IMR-90 (cell line): ENCODE data around the gene FRG2. TPM values are rescaled to one million over a fixed set of nuclear protein-coding genes. Genes with fewer than 3 reads are reported as not detected.

Experiments
- ATAC-seq: fragments of 200-7000 bp; cut with Tn5 transposase; 2 replicates; pipeline ENCODE4 v1.9.1; 2020; ENCODE audit warnings: low read depth, mild to moderate bottlenecking, moderate library complexity
- BruUV-seq: library from RNA; stranded (reverse); fragments of 400-500 nt; replicated peaks from 2 replicates; lab custom pipeline; 2021; lab: Mats Ljungman, UMichigan
- CTCF ChIA-PET: fragments of 300-600 bp; formaldehyde crosslinking; extraction: SDS; loops from one replicate; lab custom pipeline; 2021; ENCODE audit warnings: antibody characterized with exemption; lab: Yijun Ruan, JAX
- POLR2A ChIA-PET: fragments of 300-600 bp; sonication (Branson Sonifier 250); formaldehyde crosslinking; loops from one replicate; lab custom pipeline; 2022; ENCODE audit warnings: antibody characterized with exemption; ENCODE audit not compliant: unreplicated experiment; lab: Charles Lee
- DNase-seq: peaks from one replicate; pipeline ENCODE4 v3.0.0; 2013
- H2AFZ ChIP-seq: replicated peaks from 2 replicates; pipeline ENCODE3; 2013; ENCODE audit warnings: low read length, mild to moderate bottlenecking; ENCODE audit not compliant: poor library complexity
- H2AK5ac ChIP-seq: 2 replicates; pipeline ENCODE4 v1.6.1; 2013; ENCODE audit warnings: low read depth, low read length, inconsistent platforms
- H2AK9ac ChIP-seq: replicated peaks from 2 replicates; pipeline ENCODE3; 2013; ENCODE audit warnings: mild to moderate bottlenecking, low read depth, low read length, moderate library complexity; ENCODE audit not compliant: poor library complexity
- H2BK120ac ChIP-seq: 2 replicates; pipeline ENCODE4 v1.6.1; 2013; ENCODE audit warnings: low read depth, low read length, inconsistent platforms
- H2BK15ac ChIP-seq: 3 replicates; pipeline ENCODE4 v1.6.1; 2013; ENCODE audit warnings: low read depth, low read length, inconsistent platforms
- H2BK20ac ChIP-seq: 2 replicates; pipeline ENCODE4 v1.6.1; 2013; ENCODE audit warnings: low read depth, mild to moderate bottlenecking, inconsistent platforms, low read length, moderate library complexity
- H2BK5ac ChIP-seq: 2 replicates; pipeline ENCODE4 v1.6.1; 2013; ENCODE audit warnings: mild to moderate bottlenecking, low read depth, low read length, inconsistent platforms; ENCODE audit not compliant: poor library complexity, severe bottlenecking
- H3K14ac ChIP-seq: replicated peaks from 2 replicates; pipeline ENCODE4 v1.6.1; 2013; ENCODE audit warnings: low read depth, low read length, inconsistent platforms
- H3K18ac ChIP-seq: 2 replicates; pipeline ENCODE4 v1.6.1; 2013; ENCODE audit warnings: low read depth, low read length, control low read depth
- H3K23ac ChIP-seq: 2 replicates; pipeline ENCODE4 v1.6.1; 2013; ENCODE audit warnings: low read depth, low read length, inconsistent platforms
- H3K27ac ChIP-seq: 2 replicates; pipeline ENCODE4 v1.5.1; 2013; ENCODE audit warnings: mild to moderate bottlenecking, control low read depth, low read length; ENCODE audit not compliant: insufficient read depth
- H3K27me3 ChIP-seq: 2 replicates; pipeline ENCODE4 v1.6.1; 2013; ENCODE audit warnings: low read length; ENCODE audit not compliant: control insufficient read depth, insufficient read depth
- H3K36me3 ChIP-seq: 2 replicates; pipeline ENCODE4 v1.6.1; 2013; ENCODE audit warnings: low read length, mixed read lengths; ENCODE audit not compliant: control insufficient read depth, insufficient read depth
- H3K4ac ChIP-seq: 2 replicates; pipeline ENCODE4 v1.6.1; 2013; ENCODE audit warnings: low read depth, low read length, inconsistent platforms
- H3K4me1 ChIP-seq: 2 replicates; pipeline ENCODE4 v1.6.1; 2013; ENCODE audit warnings: low read length, mixed read lengths; ENCODE audit not compliant: control insufficient read depth, insufficient read depth
- H3K4me2 ChIP-seq: 2 replicates; pipeline ENCODE4 v1.6.1; 2013; ENCODE audit warnings: low read depth, mild to moderate bottlenecking, control low read depth, low read length, moderate library complexity
- H3K4me3 ChIP-seq: 2 replicates; pipeline ENCODE4 v1.5.1; 2013; ENCODE audit warnings: low read depth, mild to moderate bottlenecking, control low read depth, low read length, moderate library complexity; ENCODE audit not compliant: insufficient read depth
- H3K56ac ChIP-seq: 2 replicates; pipeline ENCODE4 v1.6.1; 2013; ENCODE audit warnings: low read length, inconsistent platforms; ENCODE audit not compliant: insufficient read depth; ENCODE audit errors: extremely low read depth
- H3K79me1 ChIP-seq, 2 experiments: 2 replicates each; pipeline ENCODE4 v1.6.1; 2013; ENCODE audit warnings: low read length in 2 of 2, inconsistent platforms in 1 of 2, low read depth in 1 of 2
- H3K9ac ChIP-seq: 2 replicates; pipeline ENCODE4 v1.6.1; 2013; ENCODE audit warnings: low read depth, low read length, control low read depth
- H3K9me1 ChIP-seq: 2 replicates; pipeline ENCODE4 v1.6.1; 2013; ENCODE audit warnings: low read length, inconsistent platforms; ENCODE audit not compliant: insufficient read depth
- H3K9me3 ChIP-seq: 2 replicates; pipeline ENCODE4 v1.6.1; 2013; ENCODE audit warnings: low read length; ENCODE audit not compliant: control insufficient read depth, insufficient read depth
- H4K20me1 ChIP-seq: 2 replicates; pipeline ENCODE4 v1.6.1; 2013; ENCODE audit warnings: low read length, inconsistent platforms; ENCODE audit not compliant: insufficient read depth
- H4K5ac ChIP-seq: 2 replicates; pipeline ENCODE4 v1.6.1; 2013; ENCODE audit warnings: mild to moderate bottlenecking, low read depth, low read length, control low read depth
- H4K8ac ChIP-seq, 2 experiments: 2 replicates each; pipeline ENCODE4 v1.6.1; 2013; ENCODE audit warnings: low read depth in 2 of 2, low read length in 2 of 2, control low read depth in 1 of 2, inconsistent platforms in 1 of 2
- H4K91ac ChIP-seq: 2 replicates; pipeline ENCODE4 v1.6.1; 2013; ENCODE audit warnings: low read depth, low read length, inconsistent platforms; ENCODE audit not compliant: insufficient read depth
- BHLHE40 ChIP-seq: fragments of 150-350 bp; IDR thresholded peaks from 2 replicates; pipeline ENCODE4 v1.6.1; 2016; ENCODE audit warnings: mild to moderate bottlenecking, low read depth, low read length
- CEBPB ChIP-seq: IDR thresholded peaks from 2 replicates; pipeline ENCODE4 v1.6.1; 2012; ENCODE audit warnings: low read depth, low read length, improper control_type of control experiment
- CHD1 ChIP-seq: IDR thresholded peaks from 2 replicates; pipeline ENCODE4 v1.6.1; 2012; ENCODE audit warnings: low read depth, low read length, improper control_type of control experiment
- FOS ChIP-seq: fragments of 150-350 bp; IDR thresholded peaks from 2 replicates; pipeline ENCODE4 v1.6.1; 2016; ENCODE audit warnings: low read depth, low read length
- MAFK ChIP-seq: IDR thresholded peaks from 2 replicates; pipeline ENCODE4 v1.6.1; 2012; ENCODE audit warnings: low read depth, low read length, improper control_type of control experiment
- MAZ ChIP-seq: IDR thresholded peaks from 2 replicates; pipeline ENCODE4 v1.6.1; 2012; ENCODE audit warnings: low read depth, mild to moderate bottlenecking, low read length, improper control_type of control experiment, moderate library complexity, borderline replicate concordance
- MXI1 ChIP-seq: IDR thresholded peaks from 2 replicates; pipeline ENCODE4 v1.6.1; 2012; ENCODE audit warnings: low read depth, mild to moderate bottlenecking, low read length, moderate library complexity, borderline replicate concordance
- NFE2L2 ChIP-seq: fragments of 150-350 bp; IDR thresholded peaks from 2 replicates; pipeline ENCODE4 v1.6.1; 2016; ENCODE audit warnings: low read depth, mild to moderate bottlenecking, low read length
- POLR2A ChIP-seq: IDR thresholded peaks from 2 replicates; pipeline ENCODE4 v1.6.1; 2012; ENCODE audit warnings: mild to moderate bottlenecking, low read depth, low read length
- RAD21 ChIP-seq: IDR thresholded peaks from 2 replicates; pipeline ENCODE4 v1.6.1; 2012; ENCODE audit warnings: low read length, improper control_type of control experiment
- RCOR1 ChIP-seq: IDR thresholded peaks from 2 replicates; pipeline ENCODE4 v1.6.1; 2012; ENCODE audit warnings: mild to moderate bottlenecking, low read length, improper control_type of control experiment; ENCODE audit not compliant: insufficient replicate concordance
- RFX5 ChIP-seq: IDR thresholded peaks from 2 replicates; pipeline ENCODE4 v1.8.0; 2012; ENCODE audit warnings: low read depth, mild to moderate bottlenecking, low read length, moderate library complexity
- SMC3 ChIP-seq: fragments of 150-350 bp; IDR thresholded peaks from 2 replicates; pipeline ENCODE4 v1.6.1; 2016; ENCODE audit warnings: low read depth, mild to moderate bottlenecking, antibody characterized with exemption, low read length, moderate library complexity
- USF2 ChIP-seq: fragments of 150-350 bp; IDR thresholded peaks from 2 replicates; pipeline ENCODE4 v1.6.1; 2017; ENCODE audit warnings: mild to moderate bottlenecking, antibody characterized with exemption, low read length, low read depth
- WGBS, 2 experiments: methylation state at CpG; one replicate each; pipeline versions ENCODE4 v1.1.5 to v1.1.7; 2013; ENCODE audit warnings: missing lambda C conversion rate in 2 of 2; ENCODE audit not compliant: insufficient read length in 1 of 2; ENCODE audit errors: extremely low coverage in 2 of 2; 5-methylcytosine and 5-hydroxymethylcytosine counted together
- dilution Hi-C: fragments of 300-500 bp; cut with HindIII; formaldehyde crosslinking; loops from one replicate; pipeline ENCODE4 v1.14.3; 2018; ENCODE audit warnings: low sequenced_read_pairs; ENCODE audit not compliant: unreplicated experiment
- in situ Hi-C: fragments of 300-500 bp; cut with MboI; formaldehyde crosslinking; loops from 3 replicates; pipeline ENCODE4 v1.14.3; 2019; ENCODE audit warnings: low sequenced_read_pairs, inconsistent platforms, mixed read lengths
- intact Hi-C: fragments of 100-400 bp; cut with micrococcal nuclease; formaldehyde crosslinking; loops from 2 replicates; pipeline ENCODE4 v1.10.0; 2022
- polyA plus RNA-seq, 3 experiments: library from polyadenylated mRNA; depleted of rRNA; stranded (reverse); fragments of >200 nt; gene quantifications; 2 replicates each; pipeline ENCODE4 v1.2.3, GENCODE V29; 2012; ENCODE audit warnings: low replicate concordance in 1 of 3
- total RNA-seq: library from RNA; depleted of rRNA; stranded (reverse); fragments of >200 nt; gene quantifications from 2 replicates; pipeline ENCODE4 v1.2.3, GENCODE V29; 2012
- TF ChIP-seq, protein P1 (sequence below): fragments of 150-350 bp; IDR thresholded peaks from 2 replicates; pipeline ENCODE4 v1.6.1; 2016; ENCODE audit warnings: low read depth, mild to moderate bottlenecking, low read length, moderate library complexity, borderline replicate concordance

Gene FRG2
- total and polyA plus RNA-seq, 2 of the 4 experiments (the other 2 are of a cell fraction): not detected

DNA sequence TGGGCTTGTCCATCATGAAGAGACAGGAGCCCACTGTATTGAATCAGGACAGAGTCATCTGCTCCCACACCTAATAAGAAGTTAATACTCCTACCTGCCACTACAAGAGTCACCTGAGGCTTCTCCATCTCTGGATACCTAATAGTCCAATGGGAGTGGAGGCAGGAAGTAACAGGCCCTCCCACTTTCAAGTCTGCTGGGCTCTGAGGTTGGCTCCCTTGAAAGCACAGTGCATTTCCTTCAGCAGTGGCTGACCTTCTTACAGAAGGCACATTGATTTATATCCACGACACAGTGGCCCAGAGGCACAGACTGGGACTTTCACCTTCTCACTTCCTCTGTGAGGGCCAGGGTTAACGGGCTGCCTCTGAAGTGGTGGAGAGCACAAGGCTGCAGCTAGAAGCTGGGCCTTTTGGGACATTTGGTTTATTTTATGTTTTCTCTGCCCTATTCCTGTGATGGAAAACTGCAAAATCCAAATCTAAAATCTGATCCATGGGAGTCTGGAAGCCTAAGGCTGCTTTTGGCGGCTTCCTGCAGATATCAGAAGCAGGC lies 38.1 kb downstream of the FRG2 start:
- H4K91ac ChIP-seq: no peak overlapping the region
- no peak overlapping the region for H3K4me2 ChIP-seq
- no peak overlapping the region for H3K18ac ChIP-seq
- H2AK5ac ChIP-seq: no peak overlapping the region
- TF ChIP-seq MAFK (no peak), CHD1 (no peak), SMC3 (no peak), MAZ (no peak), USF2 (no peak), RFX5 (no peak), FOS (no peak), CEBPB (no peak), MXI1 (no peak), POLR2A (no peak), RCOR1 (no peak), RAD21 (no peak), NFE2L2 (no peak), BHLHE40 (no peak)
- TF ChIP-seq, protein P1, sequence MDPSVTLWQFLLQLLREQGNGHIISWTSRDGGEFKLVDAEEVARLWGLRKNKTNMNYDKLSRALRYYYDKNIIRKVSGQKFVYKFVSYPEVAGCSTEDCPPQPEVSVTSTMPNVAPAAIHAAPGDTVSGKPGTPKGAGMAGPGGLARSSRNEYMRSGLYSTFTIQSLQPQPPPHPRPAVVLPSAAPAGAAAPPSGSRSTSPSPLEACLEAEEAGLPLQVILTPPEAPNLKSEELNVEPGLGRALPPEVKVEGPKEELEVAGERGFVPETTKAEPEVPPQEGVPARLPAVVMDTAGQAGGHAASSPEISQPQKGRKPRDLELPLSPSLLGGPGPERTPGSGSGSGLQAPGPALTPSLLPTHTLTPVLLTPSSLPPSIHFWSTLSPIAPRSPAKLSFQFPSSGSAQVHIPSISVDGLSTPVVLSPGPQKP: no peak
- no peak overlapping the region for H3K4ac ChIP-seq
- H3K27ac ChIP-seq: no peak overlapping the region
- POLR2A ChIA-PET: no interaction called here
- no peaks in the 10 kb centered on the region for H3K9me1 ChIP-seq
- H3K9me3 ChIP-seq: no peaks in the 10 kb centered on the region
- no peak overlapping the region for H4K5ac ChIP-seq
- H3K14ac ChIP-seq: no peak overlapping the region
- H3K9ac ChIP-seq: no peak overlapping the region
- no peak for DNase-seq
- no peak overlapping the region for H3K23ac ChIP-seq
- dilution Hi-C loops: no loop called here
- H2AK9ac ChIP-seq: no peak overlapping the region
- H3K4me1 ChIP-seq: no peaks in the 10 kb centered on the region
- CTCF ChIA-PET: no interaction called here
- no peak overlapping the region for H4K8ac ChIP-seq
- no peaks in the 10 kb centered on the region for H3K36me3 ChIP-seq
- WGBS, 2 experiments: 20% methylated on average over 1 of the region's 3 CpGs; no CpG with 5 or more reads in 1 of the 2 experiments
- H2BK5ac ChIP-seq: no peak overlapping the region
- no peaks in the 10 kb centered on the region for H4K20me1 ChIP-seq
- H2BK20ac ChIP-seq: no peak overlapping the region
- no TSS peak for BruUV-seq
- no peak overlapping the region for H2BK15ac ChIP-seq
- H3K4me3 ChIP-seq: no peak overlapping the region
- H3K56ac ChIP-seq: no peak overlapping the region
- in situ Hi-C loops: no loop called here
- intact Hi-C loops: no loop called here
- no peaks in the 10 kb centered on the region for H3K27me3 ChIP-seq
- no peak overlapping the region for H2AFZ ChIP-seq
- no peak for ATAC-seq
- no peaks in the 10 kb centered on the region for H3K79me1 ChIP-seq
- H2BK120ac ChIP-seq: no peak overlapping the region
